Fibroblast of pulmonary artery (primary cell): Measurements from ENCODE around the gene PAXIP1.

Source experiments
- DNase-seq: peaks from one replicate; pipeline ENCODE4 v3.0.0-alpha.2; 2010; ENCODE audit warnings: low read depth
- H3K4me3 ChIP-seq: replicated peaks from 2 replicates; pipeline ENCODE4 v1.5.1; 2011; ENCODE audit warnings: low read depth, mild to moderate bottlenecking, control low read depth, low read length, moderate library complexity
- TF ChIP-seq, protein P1 (sequence below): IDR thresholded peaks from 2 replicates; pipeline ENCODE4 v1.5.1; 2011; ENCODE audit warnings: mild to moderate bottlenecking, control low read depth, low read length, inconsistent platforms; ENCODE audit errors: missing control alignments

The PAXIP1 gene

GRCh38 chr7:154967401-154967955 is 35.4 kb downstream of the PAXIP1 start:
- H3K4me3 ChIP-seq = no peak overlapping the region
- DNase-seq = no peak
- TF ChIP-seq, protein P1, sequence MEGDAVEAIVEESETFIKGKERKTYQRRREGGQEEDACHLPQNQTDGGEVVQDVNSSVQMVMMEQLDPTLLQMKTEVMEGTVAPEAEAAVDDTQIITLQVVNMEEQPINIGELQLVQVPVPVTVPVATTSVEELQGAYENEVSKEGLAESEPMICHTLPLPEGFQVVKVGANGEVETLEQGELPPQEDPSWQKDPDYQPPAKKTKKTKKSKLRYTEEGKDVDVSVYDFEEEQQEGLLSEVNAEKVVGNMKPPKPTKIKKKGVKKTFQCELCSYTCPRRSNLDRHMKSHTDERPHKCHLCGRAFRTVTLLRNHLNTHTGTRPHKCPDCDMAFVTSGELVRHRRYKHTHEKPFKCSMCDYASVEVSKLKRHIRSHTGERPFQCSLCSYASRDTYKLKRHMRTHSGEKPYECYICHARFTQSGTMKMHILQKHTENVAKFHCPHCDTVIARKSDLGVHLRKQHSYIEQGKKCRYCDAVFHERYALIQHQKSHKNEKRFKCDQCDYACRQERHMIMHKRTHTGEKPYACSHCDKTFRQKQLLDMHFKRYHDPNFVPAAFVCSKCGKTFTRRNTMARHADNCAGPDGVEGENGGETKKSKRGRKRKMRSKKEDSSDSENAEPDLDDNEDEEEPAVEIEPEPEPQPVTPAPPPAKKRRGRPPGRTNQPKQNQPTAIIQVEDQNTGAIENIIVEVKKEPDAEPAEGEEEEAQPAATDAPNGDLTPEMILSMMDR = no peak

DNA sequence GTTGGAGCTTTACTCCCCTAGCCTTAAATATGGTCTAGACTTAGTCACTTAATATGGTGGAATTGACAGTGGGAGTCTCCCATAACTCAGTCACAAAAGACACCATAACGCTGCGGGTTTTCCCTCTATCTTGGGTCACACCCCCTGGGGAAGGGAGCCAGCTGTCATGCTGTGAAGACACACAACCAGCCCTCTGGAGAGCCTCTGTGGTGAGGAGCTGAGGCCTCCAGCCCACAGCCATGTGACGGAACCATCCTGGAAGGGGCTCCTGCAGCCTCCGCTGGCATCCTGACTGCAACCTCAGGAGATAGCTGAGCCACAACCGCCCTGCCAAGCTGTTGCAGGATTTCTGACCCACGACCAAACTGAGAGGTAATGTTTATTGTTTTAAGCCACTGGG is 37.9 kb downstream of the PAXIP1 start:
- H3K4me3 ChIP-seq = no peak overlapping the region
- TF ChIP-seq, protein P1 = no peak
- DNase-seq = no peak

- no peak overlapping the region for H3K4me3 ChIP-seq
- TF ChIP-seq, protein P1 = no peak
- peak; percentile 11 for DNase-seq
Measured at GRCh38 chr7:154960063-154960790, 42.7 kb downstream of the PAXIP1 start.

- DNase-seq = no peak
- TF ChIP-seq, protein P1 = no peak
Measured at GRCh38 chr7:154956427-154956826, 46.5 kb downstream of the PAXIP1 start.

DNA sequence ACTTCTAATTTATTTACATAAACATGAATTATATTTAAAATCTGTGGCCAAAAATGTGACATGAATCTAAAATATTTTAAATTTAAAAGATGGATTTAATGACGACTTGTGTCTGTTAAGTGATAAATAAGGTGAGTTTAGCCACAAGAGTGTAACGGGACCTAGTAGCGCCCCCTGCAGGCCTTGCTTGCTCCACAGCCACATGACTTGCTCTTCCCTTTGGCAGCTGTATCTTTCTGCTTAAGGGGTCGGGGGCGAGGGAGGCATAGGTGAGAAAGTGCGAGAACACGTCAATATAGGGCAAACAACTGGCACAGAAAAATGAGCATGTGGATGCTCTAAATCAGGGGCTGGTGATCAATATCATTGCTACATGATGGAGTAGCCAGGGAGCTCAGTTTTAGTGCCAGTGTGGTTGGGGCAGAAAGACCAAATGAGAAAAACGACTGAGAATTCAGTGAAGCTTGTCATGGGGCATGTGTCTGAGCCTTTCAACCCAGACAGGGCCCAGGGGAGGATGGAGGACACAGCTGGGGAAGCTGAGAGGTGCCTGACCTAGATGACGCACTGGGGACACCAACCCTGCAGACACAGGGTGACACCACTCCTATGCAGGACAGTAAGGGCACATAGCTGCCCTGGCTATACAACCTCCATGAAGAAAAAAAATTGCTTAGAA is 49.8 kb downstream of the PAXIP1 start:
- H3K4me3 ChIP-seq = no peak overlapping the region
- DNase-seq = peak; percentile 60
- TF ChIP-seq, protein P1 = peak; percentile 72

More at GRCh38 chr7:154956427-154956826, 46.5 kb downstream of the PAXIP1 start:
- no peak overlapping the region for H3K4me3 ChIP-seq

- DNase-seq = no peak
- TF ChIP-seq, protein P1 = no peak
- no peak overlapping the region for H3K4me3 ChIP-seq
Measured at GRCh38 chr7:154950960-154951359, 52.0 kb downstream of the PAXIP1 start.

DNA sequence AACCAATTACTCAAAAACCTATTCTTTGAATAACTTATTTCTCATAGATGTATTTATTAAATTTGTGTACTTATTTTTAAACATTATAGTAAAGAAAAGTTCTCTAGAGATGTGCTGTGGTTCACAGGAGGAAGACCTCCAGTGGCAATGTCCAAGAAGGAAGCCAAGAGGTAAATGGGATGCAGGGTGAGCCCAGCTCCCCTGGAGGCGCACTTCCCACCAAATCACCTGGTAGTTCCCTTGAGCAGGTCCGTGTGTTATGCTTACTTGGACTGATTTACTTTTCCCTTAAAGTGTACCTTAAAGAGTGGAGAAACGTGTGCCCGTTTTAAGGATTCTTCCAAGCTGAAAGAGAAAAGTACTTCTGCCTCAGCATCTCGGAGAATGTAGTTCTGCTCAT is 55.3 kb downstream of the PAXIP1 start:
- TF ChIP-seq, protein P1 = no peak
- H3K4me3 ChIP-seq = no peak overlapping the region
- DNase-seq = no peak
